MM.1S (cell line): ENCODE measurements around the gene C20orf202.

Experiments
- CTCF ChIP-seq: fragments of 300-600 bp; sonication (generic); IDR thresholded peaks from 2 replicates; pipeline ENCODE4 v1.5.1; 2016; ENCODE audit warnings: antibody characterized with exemption, low read length, mixed read lengths
- EZH2 ChIP-seq: fragments of 300-600 bp; sonication (generic); optimal IDR thresholded peaks from 2 replicates; pipeline ENCODE3; 2017; ENCODE audit warnings: low read depth, mild to moderate bottlenecking, antibody characterized with exemption, low read length, mixed read lengths
- EZH2phosphoT487 ChIP-seq: fragments of 300-600 bp; sonication (generic); IDR thresholded peaks from 2 replicates; pipeline ENCODE4 v1.6.1; 2018; ENCODE audit warnings: antibody characterized with exemption, low read length

GRCh38 chr20:1155342-1155741, 47.9 kb upstream of the C20orf202 start:
- TF ChIP-seq EZH2 (no peak), CTCF (no peak), EZH2phosphoT487 (no peak)
